IgD-negative memory B cell (primary cell): ENCODE results near the gene KLHL29. TPM values are rescaled to one million over a fixed set of nuclear protein-coding genes. Genes with fewer than 3 reads are reported as not detected.

Experiments
- H3K27ac Mint-ChIP-seq, 3 donors: one replicate each; pipeline ENCODE4 v1.8.0; 2020 to 2022; ENCODE audit warnings: mild to moderate bottlenecking in 3 of 3, mixed read lengths in 3 of 3, moderate library complexity in 1 of 3
- H3K27me3 Mint-ChIP-seq: one replicate; pipeline ENCODE4 v1.8.0; 2021; ENCODE audit warnings: mixed read lengths
- H3K36me3 Mint-ChIP-seq: one replicate; pipeline ENCODE4 v1.8.0; 2020; ENCODE audit warnings: mild to moderate bottlenecking, mixed read lengths
- H3K4me1 Mint-ChIP-seq, 3 donors: one replicate each; pipeline ENCODE4 v1.8.0; 2020 to 2022; ENCODE audit warnings: mixed read lengths in 3 of 3, mild to moderate bottlenecking in 1 of 3
- H3K4me3 Mint-ChIP-seq, 4 donors: one replicate each; pipeline ENCODE4 v1.8.0; 2020 to 2022; ENCODE audit warnings: mild to moderate bottlenecking in 4 of 4, mixed read lengths in 4 of 4, moderate library complexity in 3 of 4
- H3K9me3 Mint-ChIP-seq, 3 donors: one replicate each; pipeline ENCODE4 v1.8.0; 2020 to 2021; ENCODE audit warnings: mixed read lengths in 3 of 3, mild to moderate bottlenecking in 1 of 3
- polyA plus RNA-seq: library from polyadenylated mRNA; unstranded; fragments of 300-500 nt; fragmentation: Illumina TruSeq; gene quantifications from one replicate; pipeline ENCODE4 v1.2.3, GENCODE V29; 2021

The KLHL29 gene
- polyA plus RNA-seq, 1 donor from 2014 or later = 0.11 TPM

DNA sequence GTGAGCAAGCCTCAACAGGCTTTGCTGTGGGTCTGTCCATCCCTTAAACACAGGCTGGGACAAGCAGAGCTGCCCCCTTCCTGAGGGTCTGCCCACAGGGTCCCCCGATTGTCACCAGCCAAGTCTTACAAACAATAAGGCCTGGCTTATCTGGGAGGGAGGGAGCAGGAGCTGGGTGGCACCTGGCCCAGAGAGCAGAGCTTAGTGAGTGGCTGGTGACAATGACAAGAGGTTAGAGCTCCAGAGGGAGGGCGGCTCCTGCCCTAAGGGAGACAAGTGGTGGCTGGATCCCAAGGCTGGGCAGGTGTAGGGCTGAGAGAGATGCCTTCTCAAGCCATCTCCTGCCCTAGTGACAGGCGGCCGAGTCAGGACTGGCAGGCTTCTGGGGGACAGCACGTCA is 125.5 kb downstream of the KLHL29 start:
- peaks cover 0 to 4% (median 2%) of the 10 kb centered on the region in 3 donors for H3K4me1 Mint-ChIP-seq
- peak overlapping the region in 1 of 3 donors; percentile 23 for H3K27ac Mint-ChIP-seq
- no peaks in the 10 kb centered on the region for H3K36me3 Mint-ChIP-seq
- no peaks in the 10 kb centered on the region for H3K27me3 Mint-ChIP-seq
- H3K9me3 Mint-ChIP-seq = no peaks in the 10 kb centered on the region
- no peak overlapping the region for H3K4me3 Mint-ChIP-seq

DNA sequence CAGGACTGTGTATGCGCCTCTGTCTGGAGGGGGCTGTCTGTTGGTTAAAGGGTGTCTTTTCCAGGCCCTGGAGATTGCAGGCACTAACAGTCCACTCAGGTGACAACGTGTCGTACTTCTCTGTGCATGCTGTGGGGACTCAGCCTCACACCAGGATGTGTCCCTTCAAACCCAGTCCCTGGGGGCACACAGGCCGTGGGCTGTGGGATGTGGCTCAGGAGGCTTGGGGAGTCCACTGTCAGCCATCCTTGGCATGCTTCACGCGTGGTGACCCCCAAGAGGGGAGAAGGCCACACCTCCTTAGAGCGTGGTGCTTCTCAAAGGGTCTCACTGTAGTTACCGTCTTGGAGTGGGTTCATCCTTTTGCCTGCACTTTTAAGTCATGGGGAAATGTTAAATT is 127.8 kb downstream of the KLHL29 start:
- H3K4me1 Mint-ChIP-seq = peaks cover 0 to 2% (median 0%) of the 10 kb centered on the region in 3 donors
- no peak overlapping the region for H3K27ac Mint-ChIP-seq
- no peaks in the 10 kb centered on the region for H3K27me3 Mint-ChIP-seq
- no peaks in the 10 kb centered on the region for H3K36me3 Mint-ChIP-seq
- H3K4me3 Mint-ChIP-seq = no peak overlapping the region
- no peaks in the 10 kb centered on the region for H3K9me3 Mint-ChIP-seq

DNA sequence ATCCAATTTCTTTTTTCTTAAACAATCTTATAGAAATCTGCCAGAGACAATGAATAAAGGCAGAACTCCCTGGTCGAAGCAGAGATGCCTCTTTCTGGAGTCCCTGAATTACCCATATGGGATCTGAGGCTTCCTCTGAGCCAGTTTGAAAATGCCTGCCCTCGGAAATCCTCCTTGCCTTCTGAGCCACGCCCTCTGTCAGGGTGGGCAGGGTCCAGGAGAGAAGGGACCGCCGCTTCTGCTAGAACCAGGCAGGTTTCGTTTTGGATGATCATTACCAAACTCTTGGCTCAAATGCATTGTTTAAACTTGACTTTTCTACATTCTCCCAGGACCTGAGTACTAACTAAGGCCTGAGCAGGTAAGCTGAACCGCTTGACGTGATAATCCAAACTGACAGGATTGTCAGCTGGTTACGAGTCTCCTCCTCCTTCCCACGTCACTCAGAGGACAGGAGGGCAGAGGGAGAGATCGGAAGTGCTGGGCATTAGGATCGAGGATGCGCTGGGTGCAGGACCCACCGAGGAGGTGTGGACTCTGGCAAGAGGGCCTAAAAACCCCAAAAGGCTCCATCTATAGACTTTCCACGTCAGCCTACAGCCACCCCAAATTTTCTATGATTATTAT is 128.4 kb downstream of the KLHL29 start:
- Mint-ChIP-seq H3K27me3 (no peaks in the 10 kb centered on the region), H3K4me1 (peaks cover 0 to 2% (median 0%) of the 10 kb centered on the region in 3 donors), H3K27ac (no peak overlapping the region), H3K4me3 (no peak overlapping the region), H3K9me3 (no peaks in the 10 kb centered on the region), H3K36me3 (no peaks in the 10 kb centered on the region)

DNA sequence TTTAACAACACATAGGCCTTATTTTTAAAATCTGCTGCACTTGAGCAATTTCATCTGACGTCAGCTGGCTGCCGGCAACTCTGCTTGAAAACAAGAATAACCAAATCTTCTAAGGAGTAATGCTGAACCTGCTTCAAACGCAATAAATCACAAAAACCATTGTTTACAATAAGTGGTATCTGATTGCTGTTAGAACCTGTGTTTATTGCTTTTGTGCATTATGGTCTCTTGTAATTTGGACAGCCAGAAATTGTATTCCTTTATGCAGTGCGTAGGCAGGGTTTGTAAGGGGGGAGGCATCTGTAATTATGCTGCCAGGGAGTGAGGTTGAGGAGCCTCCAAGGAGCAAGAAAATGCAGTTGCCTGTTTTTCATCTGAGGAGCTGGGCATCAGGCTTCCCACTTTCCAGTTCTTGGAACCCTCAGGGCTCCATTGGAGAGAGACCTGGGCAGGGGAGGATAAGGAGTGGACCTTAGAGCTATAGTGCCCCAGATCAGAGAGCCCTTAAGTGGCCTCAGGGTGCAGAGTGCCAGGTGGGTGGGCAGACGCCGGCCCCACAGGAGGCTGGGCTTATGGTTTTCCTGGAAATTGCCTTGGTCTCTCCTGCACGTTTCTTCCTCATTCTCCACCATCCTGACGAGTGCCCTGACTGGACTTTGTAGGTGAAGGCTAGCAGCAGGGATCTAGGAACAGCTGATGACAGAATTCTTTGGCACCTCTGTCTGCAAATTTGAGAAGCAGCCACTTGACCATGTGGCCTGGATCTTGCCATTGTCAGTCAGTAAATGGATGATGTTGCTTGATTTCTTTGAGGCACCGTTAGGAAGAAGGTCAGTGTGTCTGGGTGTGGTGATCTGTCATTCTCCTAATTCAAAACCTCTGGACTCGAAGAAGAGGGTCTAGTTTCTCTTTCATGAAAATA is 129.2 kb downstream of the KLHL29 start:
- Mint-ChIP-seq H3K4me1 (peaks cover 0 to 2% (median 0%) of the 10 kb centered on the region in 3 donors), H3K9me3 (no peaks in the 10 kb centered on the region), H3K4me3 (no peak overlapping the region), H3K27ac (no peak overlapping the region), H3K36me3 (no peaks in the 10 kb centered on the region), H3K27me3 (no peaks in the 10 kb centered on the region)

DNA sequence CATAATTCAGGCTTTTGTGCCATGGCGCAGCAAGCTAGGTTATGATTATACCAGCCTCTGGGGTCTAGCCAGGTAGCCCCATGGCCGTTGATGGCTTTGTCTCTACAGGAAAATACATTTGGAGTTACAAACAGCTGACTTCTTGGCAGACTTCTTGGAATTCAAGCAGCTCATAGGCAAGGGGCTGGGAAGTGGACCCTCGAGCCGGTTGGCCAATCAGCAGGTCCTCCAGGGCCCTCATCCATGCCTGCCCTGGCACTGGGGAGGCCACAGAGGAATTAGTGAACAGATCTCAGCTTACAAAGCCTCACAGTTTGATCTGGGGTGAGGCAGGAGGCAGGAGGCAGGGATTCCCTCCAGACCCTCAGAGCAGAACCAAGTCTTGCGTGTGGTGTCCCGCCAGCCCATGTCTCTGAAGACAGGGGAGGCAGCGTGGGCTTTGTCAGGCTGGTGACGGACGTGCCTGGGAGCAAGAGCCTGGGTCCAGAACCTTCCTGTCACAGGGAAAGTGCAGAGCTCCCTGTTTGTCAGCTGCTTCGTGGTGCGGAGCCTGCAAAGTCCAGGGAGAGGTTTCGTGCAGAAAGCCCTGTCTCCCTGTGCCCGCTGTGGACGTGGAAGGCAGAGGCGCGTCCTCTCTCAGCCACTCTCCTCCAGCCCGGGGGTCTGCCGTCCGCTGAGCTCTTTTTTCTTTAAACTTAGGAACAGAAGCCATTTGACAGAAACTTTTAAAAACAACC is 131.7 kb downstream of the KLHL29 start:
- Mint-ChIP-seq H3K4me1 (peaks cover 0 to 2% (median 0%) of the 10 kb centered on the region in 3 donors), H3K9me3 (no peaks in the 10 kb centered on the region), H3K27me3 (no peaks in the 10 kb centered on the region), H3K27ac (no peak overlapping the region), H3K4me3 (no peak overlapping the region), H3K36me3 (no peaks in the 10 kb centered on the region)

DNA sequence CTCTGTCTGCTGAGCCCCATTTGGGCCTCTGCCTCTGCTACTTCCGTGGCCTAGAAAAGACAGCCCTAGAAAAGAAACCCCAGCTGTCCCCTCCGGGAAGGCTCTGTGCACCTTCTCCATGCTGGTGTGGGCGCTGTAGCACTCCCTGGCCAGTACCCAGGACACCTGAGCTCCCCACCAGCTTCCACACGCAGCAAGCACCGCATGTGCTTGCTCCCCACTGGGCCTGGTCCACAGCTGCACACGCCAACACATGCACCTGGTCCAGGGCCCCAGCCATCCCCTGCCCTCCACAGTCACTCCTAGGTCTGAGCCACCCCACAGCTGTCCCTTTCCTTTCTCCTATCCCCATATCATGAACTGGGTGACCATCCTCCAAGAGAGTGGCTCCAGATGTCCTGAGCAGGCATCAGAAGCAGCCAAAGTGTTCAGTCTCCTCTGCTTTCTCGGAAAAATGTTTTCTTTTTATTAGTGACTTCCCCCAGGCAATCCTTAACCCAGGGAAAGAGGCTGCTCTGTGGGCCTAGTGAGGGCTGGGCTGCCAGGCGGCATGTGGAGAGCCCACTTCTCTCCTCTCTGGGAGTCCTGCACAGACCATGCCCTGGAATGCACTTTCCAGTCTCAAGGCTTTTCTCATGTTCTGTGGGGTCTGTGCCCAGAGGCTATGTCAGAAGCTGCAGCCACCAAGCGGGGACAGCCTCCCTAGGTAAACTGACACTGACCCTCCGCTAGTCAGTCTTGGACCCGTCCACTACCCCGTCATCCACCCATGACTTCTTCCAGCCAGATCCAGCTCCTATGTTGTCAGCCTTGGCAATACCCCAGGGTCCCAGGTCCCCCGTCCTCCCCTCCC is 133.7 kb downstream of the KLHL29 start:
- Mint-ChIP-seq H3K27me3 (no peaks in the 10 kb centered on the region), H3K36me3 (no peaks in the 10 kb centered on the region), H3K4me3 (no peak overlapping the region), H3K4me1 (peaks cover 0 to 2% (median 0%) of the 10 kb centered on the region in 3 donors), H3K9me3 (no peaks in the 10 kb centered on the region), H3K27ac (no peak overlapping the region)

DNA sequence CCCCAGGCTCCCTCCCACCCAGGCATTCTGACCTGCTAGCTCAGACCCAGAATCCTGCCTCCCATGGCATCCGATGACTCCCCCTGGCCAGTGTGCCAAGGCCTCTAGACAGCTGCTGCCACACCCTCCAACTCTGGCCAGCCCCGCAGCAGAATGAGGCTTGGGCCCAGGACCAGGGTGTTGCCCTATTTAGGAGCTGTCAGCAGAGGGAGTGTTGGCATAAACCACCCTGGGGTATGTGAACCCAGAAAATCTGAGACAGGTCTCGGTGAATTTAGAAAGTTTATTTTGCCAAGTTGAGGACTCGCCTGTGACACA is 134.3 kb downstream of the KLHL29 start:
- Mint-ChIP-seq H3K4me1 (peaks cover 0 to 2% (median 0%) of the 10 kb centered on the region in 3 donors), H3K9me3 (no peaks in the 10 kb centered on the region), H3K4me3 (no peak overlapping the region), H3K36me3 (no peaks in the 10 kb centered on the region), H3K27me3 (no peaks in the 10 kb centered on the region), H3K27ac (no peak overlapping the region)

DNA sequence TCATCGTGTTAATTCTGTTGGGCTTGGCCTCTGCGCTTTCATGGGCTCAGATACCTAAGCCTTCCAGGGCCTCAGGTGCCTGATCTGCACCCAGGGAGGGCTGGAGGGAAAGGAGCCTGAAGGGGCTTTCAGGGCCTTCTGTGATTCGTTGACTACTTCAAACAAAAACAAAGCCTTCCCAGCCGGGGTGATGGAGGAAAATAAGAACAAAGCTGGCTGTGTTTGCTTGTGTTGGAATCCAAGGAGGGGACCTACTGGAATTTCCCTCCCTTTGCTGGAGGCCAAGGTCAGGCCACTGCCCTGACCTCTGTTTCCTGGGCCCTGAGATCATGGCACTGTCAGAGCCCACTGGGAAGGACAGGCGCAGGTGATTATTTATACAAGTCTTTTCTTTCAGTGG is 135.3 kb downstream of the KLHL29 start:
- Mint-ChIP-seq H3K9me3 (no peaks in the 10 kb centered on the region), H3K27ac (no peak overlapping the region), H3K27me3 (no peaks in the 10 kb centered on the region), H3K4me1 (no peaks in the 10 kb centered on the region), H3K36me3 (no peaks in the 10 kb centered on the region), H3K4me3 (no peak overlapping the region)

DNA sequence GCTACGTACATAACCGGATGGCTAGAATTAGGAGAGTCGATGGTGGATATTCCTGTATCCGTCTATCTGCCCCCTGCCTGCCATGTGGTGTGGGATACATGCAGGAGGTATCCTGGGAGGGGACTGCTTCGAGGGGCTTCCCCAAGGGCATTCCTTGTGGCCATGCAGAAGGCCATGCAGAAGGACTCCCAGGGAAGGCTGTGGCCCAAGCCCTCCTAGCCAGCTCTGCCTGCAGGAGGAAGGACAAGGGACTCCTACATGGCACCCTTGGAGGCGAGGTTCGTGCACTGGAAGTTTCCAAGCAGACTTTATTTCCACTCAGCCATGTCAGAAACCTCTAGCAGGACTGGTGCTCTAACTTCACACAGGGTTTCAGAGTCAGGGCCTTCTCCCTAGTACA is 136.1 kb downstream of the KLHL29 start:
- Mint-ChIP-seq H3K9me3 (no peaks in the 10 kb centered on the region), H3K4me3 (no peak overlapping the region), H3K36me3 (no peaks in the 10 kb centered on the region), H3K27me3 (no peaks in the 10 kb centered on the region), H3K27ac (no peak overlapping the region), H3K4me1 (no peaks in the 10 kb centered on the region)

DNA sequence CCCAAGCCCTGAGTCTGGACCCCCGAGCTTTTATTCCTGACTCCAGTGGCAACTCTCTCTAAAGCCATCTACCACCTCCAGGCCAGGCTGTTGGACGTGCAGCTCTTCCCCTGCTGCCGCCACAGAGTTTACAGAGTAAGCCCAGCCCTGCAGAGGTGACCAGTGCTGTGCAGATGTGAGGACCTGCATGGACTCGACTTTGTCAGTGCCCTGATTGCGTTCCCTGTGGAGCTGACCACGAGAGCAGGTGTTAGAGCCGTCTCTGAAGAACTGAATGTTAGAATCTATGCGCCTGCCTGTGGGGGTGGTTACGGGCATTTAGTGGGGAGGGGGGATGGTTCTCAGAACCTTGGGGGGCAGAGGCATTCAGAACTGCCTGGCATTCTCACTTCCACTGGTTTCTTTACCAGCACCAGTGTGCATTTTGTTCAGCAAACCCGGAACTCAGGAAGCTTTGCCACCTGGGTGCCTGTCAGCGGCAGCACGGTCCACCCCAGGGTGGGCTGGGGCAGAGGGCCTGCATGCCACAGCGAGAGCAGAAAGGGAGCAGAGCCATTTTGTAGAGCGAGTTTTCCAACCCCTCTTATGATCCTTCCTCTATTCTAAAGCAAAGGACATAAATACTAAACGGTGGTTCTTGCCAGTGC is 137.9 kb downstream of the KLHL29 start:
- Mint-ChIP-seq H3K27me3 (no peaks in the 10 kb centered on the region), H3K9me3 (no peaks in the 10 kb centered on the region), H3K27ac (no peak overlapping the region), H3K36me3 (no peaks in the 10 kb centered on the region), H3K4me1 (no peaks in the 10 kb centered on the region), H3K4me3 (no peak overlapping the region)

DNA sequence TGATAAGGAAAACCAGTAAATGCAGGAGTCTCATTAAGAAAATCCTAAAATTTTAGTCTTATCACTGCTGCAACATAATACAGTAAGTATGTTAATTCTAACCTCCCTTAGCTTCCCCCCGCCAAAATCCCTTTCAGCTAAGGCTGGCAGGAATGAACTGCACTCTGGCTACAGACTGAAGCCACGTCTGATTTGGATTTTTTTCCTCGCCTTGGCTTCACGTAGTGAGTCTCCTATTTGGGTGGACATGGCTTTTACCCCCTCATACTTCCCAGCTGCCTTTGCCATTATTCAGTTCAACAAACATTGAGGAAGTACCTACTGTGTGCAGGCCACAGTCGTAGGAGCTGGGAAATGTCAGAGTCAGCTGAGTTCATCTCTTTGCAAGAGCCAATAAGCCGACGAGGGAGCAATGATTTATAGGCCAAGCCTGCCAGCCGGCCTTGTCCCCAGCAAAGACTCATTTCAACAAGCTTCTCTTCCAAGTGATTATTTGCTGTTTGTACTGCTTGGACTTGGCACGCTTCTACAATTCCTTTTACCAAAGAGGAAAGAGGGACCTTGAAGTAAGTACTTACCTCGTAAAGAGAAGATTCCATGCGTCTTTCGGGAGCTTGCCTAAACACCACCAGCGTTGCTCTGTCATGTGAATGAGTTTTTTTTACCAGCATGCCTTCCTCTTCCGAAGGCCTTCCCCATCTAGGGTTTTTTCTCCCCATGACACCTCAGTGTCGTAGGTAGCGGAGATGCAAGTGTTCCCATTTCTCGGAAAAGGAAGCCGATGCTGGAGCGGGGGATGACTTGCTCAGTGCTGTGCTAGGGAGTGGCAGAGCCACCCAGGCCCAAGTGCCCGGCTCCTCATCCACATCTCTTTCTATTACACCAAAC is 138.6 kb downstream of the KLHL29 start:
- H3K4me1 Mint-ChIP-seq = no peaks in the 10 kb centered on the region
- H3K27me3 Mint-ChIP-seq = no peaks in the 10 kb centered on the region
- no peaks in the 10 kb centered on the region for H3K36me3 Mint-ChIP-seq
- no peaks in the 10 kb centered on the region for H3K9me3 Mint-ChIP-seq
- H3K27ac Mint-ChIP-seq = no peak overlapping the region
- no peak overlapping the region for H3K4me3 Mint-ChIP-seq

DNA sequence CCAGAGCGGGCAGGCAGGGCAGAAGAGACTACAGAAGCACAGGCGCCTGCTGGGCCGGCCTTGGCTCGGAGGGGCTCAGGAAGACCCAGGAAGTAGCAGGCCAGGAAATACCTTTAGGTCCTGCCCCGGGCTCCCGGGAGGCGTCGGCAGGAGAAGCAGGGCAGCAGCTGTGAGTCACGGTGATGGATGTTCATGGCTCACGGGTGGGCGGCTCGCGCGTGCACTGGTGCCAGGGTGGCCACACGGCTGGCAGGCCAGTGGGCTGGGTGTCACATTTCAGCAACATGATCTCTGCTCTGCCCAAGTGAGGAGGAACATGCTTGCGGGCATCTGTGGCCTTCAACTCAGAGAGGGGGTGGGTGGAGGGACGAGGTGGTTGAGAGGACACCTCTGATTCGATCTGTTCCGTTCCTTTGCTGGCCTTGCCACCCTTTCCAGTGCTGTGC is 139.3 kb downstream of the KLHL29 start:
- H3K36me3 Mint-ChIP-seq = no peaks in the 10 kb centered on the region
- H3K27ac Mint-ChIP-seq = no peak overlapping the region
- H3K4me3 Mint-ChIP-seq = no peak overlapping the region
- no peaks in the 10 kb centered on the region for H3K4me1 Mint-ChIP-seq
- no peaks in the 10 kb centered on the region for H3K27me3 Mint-ChIP-seq
- no peaks in the 10 kb centered on the region for H3K9me3 Mint-ChIP-seq

DNA sequence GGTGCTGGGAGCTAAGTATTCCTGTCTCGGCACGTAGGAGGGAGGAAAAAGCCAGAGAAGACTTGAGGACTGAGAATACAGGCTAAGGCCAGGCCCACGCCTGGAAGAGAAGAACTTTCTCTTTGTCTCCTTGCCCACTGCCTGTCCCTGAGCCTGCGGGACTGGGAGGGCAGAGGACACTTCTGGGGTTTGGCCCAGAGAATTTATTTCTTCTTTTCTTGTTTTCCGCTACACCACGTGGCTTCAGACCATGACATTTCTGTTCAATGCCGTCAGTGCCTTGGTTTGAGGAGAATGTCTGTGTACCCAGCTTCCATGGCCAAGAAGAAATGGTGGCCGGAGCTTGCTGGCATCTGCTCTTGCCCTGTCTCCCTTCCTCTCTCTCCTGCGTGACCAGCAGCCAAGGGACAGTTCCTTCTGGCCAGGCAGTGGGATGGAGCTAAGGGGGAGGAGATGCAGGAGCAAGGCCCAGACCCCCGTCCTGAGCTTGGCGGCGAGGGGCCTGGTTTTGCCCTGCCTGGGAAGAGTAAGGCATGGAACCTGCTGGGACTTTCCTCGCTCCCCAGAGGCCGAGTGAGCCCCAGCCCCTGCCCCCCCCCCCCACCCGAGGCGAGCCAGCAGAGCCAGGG is 140.3 kb downstream of the KLHL29 start:
- Mint-ChIP-seq H3K27ac (no peak overlapping the region), H3K36me3 (no peaks in the 10 kb centered on the region), H3K4me1 (no peaks in the 10 kb centered on the region), H3K27me3 (peaks cover 2% of the 10 kb centered on the region), H3K4me3 (no peak overlapping the region), H3K9me3 (no peaks in the 10 kb centered on the region)
